ENCODE measurements around the gene BHMT2. TPM values are rescaled to one million over a fixed set of nuclear protein-coding genes. Genes with fewer than 3 reads are reported as not detected.

BHMT2 gene
- total and polyA plus RNA-seq, 2 of the 13 experiments (the other 11 are each of a cell fraction or from before 2014, with no cell fraction given): 13.8 to 18.8 TPM

DNA sequence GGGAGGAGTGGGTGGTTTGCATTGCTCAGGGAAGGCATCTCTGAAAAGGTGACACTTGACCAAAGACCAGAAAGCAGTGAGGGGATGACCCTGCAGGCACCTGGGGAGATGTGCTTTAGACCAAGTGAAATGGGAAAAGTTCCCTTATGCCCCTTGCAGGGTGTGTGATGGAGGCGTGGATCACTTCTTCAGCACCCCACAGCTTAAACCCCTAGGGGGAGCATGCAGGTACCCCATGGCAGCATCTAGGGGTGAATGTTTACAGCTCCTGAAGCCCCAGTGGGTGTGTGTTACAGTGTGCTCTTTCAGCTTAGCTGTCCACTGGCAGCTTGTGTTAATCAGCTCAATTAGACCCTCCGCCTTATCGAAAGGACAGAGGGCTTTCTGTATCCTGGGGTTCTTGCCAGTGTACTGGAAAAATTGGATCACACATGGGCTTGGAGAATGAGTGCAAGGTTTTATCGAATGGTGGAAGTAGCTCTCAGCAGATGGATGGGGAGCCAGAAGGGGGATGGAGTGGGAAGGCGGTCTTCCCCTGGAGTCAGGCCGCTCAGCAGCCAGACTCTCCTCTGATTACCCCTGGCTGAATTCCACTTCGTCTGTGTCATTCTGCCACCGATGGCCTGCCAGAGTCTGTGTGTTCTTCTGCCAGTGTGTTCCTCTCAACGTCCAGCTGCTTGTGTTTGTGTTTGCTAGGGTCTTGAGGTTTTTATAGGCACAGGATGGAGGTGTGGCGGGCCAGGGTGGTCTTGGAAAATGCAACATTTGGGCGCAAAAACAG lies 6.3 kb downstream of the BHMT2 start:
- Histone ChIP-seq H3K4me2 (ENCODE audit: low read depth, low read length) (no peak overlapping the region), H4K20me1 (ENCODE audit: insufficient read depth, low read length) (no peaks in the 10 kb centered on the region), H3K36me3 (replicated peaks in 1 of 2; ENCODE audit: control insufficient read depth in 1 of 2, insufficient read depth in 2 of 2, low read length in 2 of 2) (peaks cover 0 to 7% of the 10 kb centered on the region in 2 experiments; a peak in 1 of 5 replicates), H3K9me3 (ENCODE audit: low read length) (no peaks in the 10 kb centered on the region), H3K27me3 (ENCODE audit: control insufficient read depth in 1 of 2, insufficient read depth in 2 of 2, low read length in 2 of 2) (no peaks in the 10 kb centered on the region), H3K4me1 (ENCODE audit: insufficient read depth, low read length) (peaks cover 35% of the 10 kb centered on the region), H3K79me2 (ENCODE audit: insufficient read depth, low read length) (no peaks in the 10 kb centered on the region), H3K27ac (ENCODE audit: extremely low read length, insufficient read depth, low read length) (no peak overlapping the region), H3K4me3 (replicated peaks in 1 of 3; ENCODE audit: insufficient read depth in 1 of 3, low read depth in 2 of 3, low read length in 3 of 3) (no peak overlapping the region), H3K9ac (ENCODE audit: insufficient read depth, low read depth, low read length) (no peak overlapping the region), H2AFZ (ENCODE audit: low read length) (no peak overlapping the region)
- no TSS peak for BruUV-seq (replicated peaks)
- ATAC-seq: peak; percentile 45; the same call in 2 of the 3 replicates
- ChIA-PET POLR2A (no interaction called here), CTCF (ENCODE audit: low intra/inter-chr PET ratio, low total read pairs) (no interaction called here)
- DNase-seq (ENCODE audit: low spot score): no peak
- WGBS (ENCODE audit: low lambda C conversion rate): 93% methylated on average over 11 of the region's 11 CpGs
- intact Hi-C loops (cut with micrococcal nuclease; ENCODE audit: unreplicated experiment): no loop called here
- in situ Hi-C loops (cut with HindIII; ENCODE audit: extremely low pct_ligation_motif_present, low pct_unique_long_range_greater_than_20kb): no loop called here
- TF ChIP-seq ZNF549 (CRISPR knock-in tag; IDR thresholded peaks at IDR 0.05) (no peak), ZNF841 (CRISPR knock-in tag; IDR thresholded peaks at IDR 0.05; ENCODE audit: borderline replicate concordance) (no peak), HOXD1 (CRISPR knock-in tag; IDR thresholded peaks at IDR 0.05) (no peak), FOXK1 (CRISPR knock-in tag; IDR thresholded peaks at IDR 0.05; ENCODE audit: borderline replicate concordance, low read depth) (no peak), CBX5 (CRISPR knock-in tag; IDR thresholded peaks at IDR 0.05; ENCODE audit: borderline replicate concordance) (no peak), ZNF180 (CRISPR knock-in tag; IDR thresholded peaks at IDR 0.05; ENCODE audit: borderline replicate concordance, low read depth) (no peak), XRCC5 (optimal IDR thresholded peaks at IDR 0.05; ENCODE audit: low read length) (no peak), MEF2D (CRISPR knock-in tag; IDR thresholded peaks at IDR 0.05) (no peak)
- TF ChIP-seq, protein P1, sequence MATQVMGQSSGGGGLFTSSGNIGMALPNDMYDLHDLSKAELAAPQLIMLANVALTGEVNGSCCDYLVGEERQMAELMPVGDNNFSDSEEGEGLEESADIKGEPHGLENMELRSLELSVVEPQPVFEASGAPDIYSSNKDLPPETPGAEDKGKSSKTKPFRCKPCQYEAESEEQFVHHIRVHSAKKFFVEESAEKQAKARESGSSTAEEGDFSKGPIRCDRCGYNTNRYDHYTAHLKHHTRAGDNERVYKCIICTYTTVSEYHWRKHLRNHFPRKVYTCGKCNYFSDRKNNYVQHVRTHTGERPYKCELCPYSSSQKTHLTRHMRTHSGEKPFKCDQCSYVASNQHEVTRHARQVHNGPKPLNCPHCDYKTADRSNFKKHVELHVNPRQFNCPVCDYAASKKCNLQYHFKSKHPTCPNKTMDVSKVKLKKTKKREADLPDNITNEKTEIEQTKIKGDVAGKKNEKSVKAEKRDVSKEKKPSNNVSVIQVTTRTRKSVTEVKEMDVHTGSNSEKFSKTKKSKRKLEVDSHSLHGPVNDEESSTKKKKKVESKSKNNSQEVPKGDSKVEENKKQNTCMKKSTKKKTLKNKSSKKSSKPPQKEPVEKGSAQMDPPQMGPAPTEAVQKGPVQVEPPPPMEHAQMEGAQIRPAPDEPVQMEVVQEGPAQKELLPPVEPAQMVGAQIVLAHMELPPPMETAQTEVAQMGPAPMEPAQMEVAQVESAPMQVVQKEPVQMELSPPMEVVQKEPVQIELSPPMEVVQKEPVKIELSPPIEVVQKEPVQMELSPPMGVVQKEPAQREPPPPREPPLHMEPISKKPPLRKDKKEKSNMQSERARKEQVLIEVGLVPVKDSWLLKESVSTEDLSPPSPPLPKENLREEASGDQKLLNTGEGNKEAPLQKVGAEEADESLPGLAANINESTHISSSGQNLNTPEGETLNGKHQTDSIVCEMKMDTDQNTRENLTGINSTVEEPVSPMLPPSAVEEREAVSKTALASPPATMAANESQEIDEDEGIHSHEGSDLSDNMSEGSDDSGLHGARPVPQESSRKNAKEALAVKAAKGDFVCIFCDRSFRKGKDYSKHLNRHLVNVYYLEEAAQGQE (IDR thresholded peaks at IDR 0.05; ENCODE audit: borderline replicate concordance in 1 of 2, low read depth in 1 of 2, low read length in 2 of 2): no peak
- no peak for FAIRE-seq
